B cell (primary cell): ENCODE results near the gene ALX3. TPM values are rescaled to one million over a fixed set of nuclear protein-coding genes. Genes with fewer than 3 reads are reported as not detected.

Experiments used
- ATAC-seq: fragments of 200-7000 bp; cut with Tn5 transposase; one replicate; pipeline ENCODE4 v1.10.0; 2021; ENCODE audit warnings: low read depth, mild to moderate bottlenecking, moderate number of reproducible peaks, moderate library complexity
- CTCF ChIA-PET: fragments of 350-600 bp; sonication (Branson Sonifier 250); formaldehyde crosslinking; loops from one replicate; lab custom pipeline; 2021; ENCODE audit warnings: antibody characterized with exemption, inconsistent platforms; lab: Charles Lee
- POLR2A ChIA-PET: fragments of 350-600 bp; sonication (Branson Sonifier 250); formaldehyde crosslinking; loops from one replicate; lab custom pipeline; 2021; ENCODE audit warnings: antibody characterized with exemption; lab: Charles Lee
- DNase-seq: peaks from one replicate; pipeline ENCODE4 v3.0.0; 2013
- H2AFZ ChIP-seq: 2 replicates; pipeline ENCODE4 v1.6.1; 2012; ENCODE audit warnings: mild to moderate bottlenecking, low read depth, low read length; ENCODE audit not compliant: insufficient read depth, poor library complexity, severe bottlenecking
- H3K27ac ChIP-seq, 2 donors: 1 replicate in 1 of 2; 2 replicates in 1 of 2; pipeline ENCODE4 v1.5.1; 2012 to 2013; ENCODE audit warnings: low read length in 2 of 2, mild to moderate bottlenecking in 2 of 2, moderate library complexity in 1 of 2
- H3K27me3 ChIP-seq, 4 experiments: fragments of 200-600 bp in 1 of 4; sonication (generic) in 1 of 4; replicated peaks in 1 of 4; 1 replicate in 2 of 4; 2 replicates in 2 of 4; pipeline versions ENCODE4 v1.6.1 to v1.7.0; 2013 to 2016; ENCODE audit warnings: low read length in 3 of 4, mild to moderate bottlenecking in 2 of 4, mixed read lengths in 1 of 4, moderate library complexity in 1 of 4; ENCODE audit not compliant: insufficient read depth in 4 of 4, control insufficient read depth in 3 of 4; ENCODE audit errors: control extremely low read depth in 1 of 4
- H3K36me3 ChIP-seq, 2 experiments: replicated peaks in 1 of 2; 1 replicate in 1 of 2; 2 replicates in 1 of 2; pipeline versions ENCODE4 v1.6.1 to v1.7.1; 2013; ENCODE audit warnings: low read length in 1 of 2; ENCODE audit not compliant: insufficient read depth in 2 of 2, control insufficient read depth in 1 of 2; ENCODE audit errors: control extremely low read depth in 1 of 2, extremely low read depth in 1 of 2
- H3K4me1 ChIP-seq, 2 donors: fragments of 200-600 bp in 1 of 2; sonication (generic) in 1 of 2; 1 replicate in 1 of 2; 2 replicates in 1 of 2; pipeline versions ENCODE4 v1.5.1 to v1.6.1; 2013 to 2017; ENCODE audit warnings: low read length in 2 of 2; ENCODE audit not compliant: control insufficient read depth in 2 of 2, insufficient read depth in 2 of 2
- H3K4me2 ChIP-seq: replicated peaks from 2 replicates; pipeline ENCODE3; 2012; ENCODE audit warnings: mild to moderate bottlenecking, low read depth, low read length; ENCODE audit not compliant: poor library complexity, severe bottlenecking
- H3K4me3 ChIP-seq, 5 experiments: fragments of 200-600 bp in 1 of 5; sonication (generic) in 1 of 5; 1 replicate in 3 of 5; 2 replicates in 2 of 5; pipeline versions ENCODE4 v1.5.1 to v1.7.0; 2011 to 2016; ENCODE audit warnings: low read length in 4 of 5, mild to moderate bottlenecking in 4 of 5, low read depth in 2 of 5, control low read depth in 1 of 5, moderate library complexity in 1 of 5; ENCODE audit not compliant: insufficient read depth in 1 of 5; ENCODE audit errors: control extremely low read depth in 1 of 5, extremely low read depth in 1 of 5
- H3K79me2 ChIP-seq: fragments of 200-600 bp; sonication (generic); one replicate; pipeline ENCODE4 v1.6.0; 2016; ENCODE audit warnings: low read length; ENCODE audit not compliant: control insufficient read depth, insufficient read depth
- H3K9ac ChIP-seq: fragments of 200-600 bp; sonication (generic); 2 replicates; pipeline ENCODE4 v1.6.1; 2017; ENCODE audit warnings: mild to moderate bottlenecking, low read length, moderate library complexity
- H3K9me3 ChIP-seq, 3 donors: one replicate each; pipeline versions ENCODE4 v1.6.1 to v1.7.1; 2013; ENCODE audit warnings: low read length in 2 of 3; ENCODE audit not compliant: control insufficient read depth in 2 of 3, insufficient read depth in 1 of 3; ENCODE audit errors: control extremely low read depth in 1 of 3
- H4K20me1 ChIP-seq: 2 replicates; pipeline ENCODE4 v1.6.0; 2012; ENCODE audit warnings: mild to moderate bottlenecking, low read length; ENCODE audit not compliant: insufficient read depth, control insufficient read depth, poor library complexity, severe bottlenecking
- H3K27ac Mint-ChIP-seq: one replicate; pipeline ENCODE4 v1.8.0; 2021; ENCODE audit warnings: mixed read lengths
- H3K27me3 Mint-ChIP-seq: one replicate; pipeline ENCODE4 v1.8.0; 2021; ENCODE audit warnings: mixed read lengths
- H3K4me1 Mint-ChIP-seq: one replicate; pipeline ENCODE4 v1.8.0; 2021; ENCODE audit warnings: mixed read lengths
- H3K4me3 Mint-ChIP-seq: one replicate; pipeline ENCODE4 v1.8.0; 2021; ENCODE audit warnings: mixed read lengths
- H3K9me3 Mint-ChIP-seq: one replicate; pipeline ENCODE4 v1.8.0; 2022; ENCODE audit warnings: mixed read lengths; ENCODE audit not compliant: insufficient read depth
- EZH2 ChIP-seq: IDR thresholded peaks from 2 replicates; pipeline ENCODE4 v1.6.1; 2012; ENCODE audit warnings: borderline replicate concordance, low read depth, mild to moderate bottlenecking, moderate library complexity, low read length; ENCODE audit not compliant: insufficient read depth, poor library complexity, severe bottlenecking
- WGBS: methylation state at CpG from one replicate; pipeline ENCODE4 v1.1.5; 2013; ENCODE audit warnings: missing lambda C conversion rate; ENCODE audit not compliant: insufficient coverage; 5-methylcytosine and 5-hydroxymethylcytosine counted together
- intact Hi-C: fragments of 100-400 bp; cut with micrococcal nuclease; formaldehyde crosslinking; loops from one replicate; pipeline ENCODE4 v1.10.0; 2022
- polyA plus RNA-seq: library from polyadenylated mRNA; depleted of rRNA; stranded (reverse); fragments of >200 nt; gene quantifications from 2 replicates; pipeline ENCODE4 v1.2.3, GENCODE V29; 2012
- total RNA-seq, 2 donors: library from RNA; stranded (reverse); fragments of 120-200 nt in 1 of 2; gene quantifications; 1 replicate in 1 of 2; 2 replicates in 1 of 2; pipeline versions ENCODE4 v1.2.3 to v1.2.4, GENCODE V29; 2013 to 2022
- TF ChIP-seq, protein P1 (sequence below): fragments of 200-600 bp; IDR thresholded peaks from one replicate; pipeline ENCODE4 v1.8.0; 2022; ENCODE audit warnings: antibody characterized with exemption, mild to moderate bottlenecking

Gene ALX3
- total and polyA plus RNA-seq, 2 donors (not counting 1 experiment from before 2014, with no cell fraction given), result not detected

DNA sequence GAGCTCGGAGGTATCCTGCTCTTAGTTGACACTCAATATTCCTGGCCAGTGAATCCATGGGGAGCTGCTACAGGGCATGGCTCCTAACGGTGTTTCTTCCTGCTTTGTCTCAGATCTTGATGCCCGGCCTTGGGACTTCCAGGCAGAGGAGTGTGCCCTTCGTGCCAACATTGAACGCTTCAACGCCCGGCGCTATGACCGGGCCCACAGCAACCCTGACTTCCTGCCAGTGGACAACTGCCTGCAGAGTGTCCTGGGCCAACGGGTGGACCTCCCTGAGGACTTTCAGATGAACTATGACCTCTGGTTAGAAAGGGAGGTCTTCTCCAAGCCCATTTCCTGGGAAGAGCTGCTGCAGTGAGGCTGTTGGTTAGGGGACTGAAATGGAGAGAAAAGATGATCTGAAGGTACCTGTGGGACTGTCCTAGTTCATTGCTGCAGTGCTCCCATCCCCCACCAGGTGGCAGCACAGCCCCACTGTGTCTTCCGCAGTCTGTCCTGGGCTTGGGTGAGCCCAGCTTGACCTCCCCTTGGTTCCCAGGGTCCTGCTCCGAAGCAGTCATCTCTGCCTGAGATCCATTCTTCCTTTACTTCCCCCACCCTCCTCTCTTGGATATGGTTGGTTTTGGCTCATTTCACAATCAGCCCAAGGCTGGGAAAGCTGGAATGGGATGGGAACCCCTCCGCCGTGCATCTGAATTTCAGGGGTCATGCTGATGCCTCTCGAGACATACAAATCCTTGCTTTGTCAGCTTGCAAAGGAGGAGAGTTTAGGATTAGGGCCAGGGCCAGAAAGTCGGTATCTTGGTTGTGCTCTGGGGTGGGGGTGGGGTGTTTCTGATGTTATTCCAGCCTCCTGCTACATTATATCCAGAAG, 16.7 kb downstream of the ALX3 start:
- Histone ChIP-seq H3K9ac (no peak overlapping the region), H3K4me1 (no peaks in the 10 kb centered on the region), H3K27ac (no peak overlapping the region), H3K4me3 (no peak overlapping the region), H2AFZ (no peak overlapping the region), H3K9me3 (no peaks in the 10 kb centered on the region), H3K79me2 (peaks cover 3% of the 10 kb centered on the region), H3K36me3 (peaks cover 2 to 94% of the 10 kb centered on the region in 2 experiments), H3K27me3 (no peaks in the 10 kb centered on the region), H4K20me1 (peaks cover 25% of the 10 kb centered on the region), H3K4me2 (no peak overlapping the region)
- intact Hi-C loops, result loop anchor here (1.0 kb wide), 1 partner anchor 53 kb away; no protein-coding TSS in a partner anchor
- peak; percentile 74 for DNase-seq
- Mint-ChIP-seq H3K4me1 (no peaks in the 10 kb centered on the region), H3K4me3 (no peak overlapping the region), H3K9me3 (no peaks in the 10 kb centered on the region), H3K27ac (peak overlapping the region; percentile 21), H3K27me3 (no peaks in the 10 kb centered on the region)
- peak; percentile 77 for ATAC-seq
- ChIA-PET CTCF (interaction anchor here (0.6 to 6.9 kb wide), 23 partner anchors 9 to 443 kb away, joined by 3 to 93 read pairs (median 4); partner anchors contain the start of gene STRIP1), POLR2A (no interaction called here)
- WGBS, result 88% methylated on average over 14 of the region's 16 CpGs
- no peak for TF ChIP-seq EZH2
- TF ChIP-seq, protein P1, sequence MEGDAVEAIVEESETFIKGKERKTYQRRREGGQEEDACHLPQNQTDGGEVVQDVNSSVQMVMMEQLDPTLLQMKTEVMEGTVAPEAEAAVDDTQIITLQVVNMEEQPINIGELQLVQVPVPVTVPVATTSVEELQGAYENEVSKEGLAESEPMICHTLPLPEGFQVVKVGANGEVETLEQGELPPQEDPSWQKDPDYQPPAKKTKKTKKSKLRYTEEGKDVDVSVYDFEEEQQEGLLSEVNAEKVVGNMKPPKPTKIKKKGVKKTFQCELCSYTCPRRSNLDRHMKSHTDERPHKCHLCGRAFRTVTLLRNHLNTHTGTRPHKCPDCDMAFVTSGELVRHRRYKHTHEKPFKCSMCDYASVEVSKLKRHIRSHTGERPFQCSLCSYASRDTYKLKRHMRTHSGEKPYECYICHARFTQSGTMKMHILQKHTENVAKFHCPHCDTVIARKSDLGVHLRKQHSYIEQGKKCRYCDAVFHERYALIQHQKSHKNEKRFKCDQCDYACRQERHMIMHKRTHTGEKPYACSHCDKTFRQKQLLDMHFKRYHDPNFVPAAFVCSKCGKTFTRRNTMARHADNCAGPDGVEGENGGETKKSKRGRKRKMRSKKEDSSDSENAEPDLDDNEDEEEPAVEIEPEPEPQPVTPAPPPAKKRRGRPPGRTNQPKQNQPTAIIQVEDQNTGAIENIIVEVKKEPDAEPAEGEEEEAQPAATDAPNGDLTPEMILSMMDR, result peak; percentile 97

GRCh38 chr1:110051262-110051648, 19.2 kb downstream of the ALX3 start:
- Mint-ChIP-seq H3K9me3 (no peaks in the 10 kb centered on the region), H3K27me3 (no peaks in the 10 kb centered on the region), H3K27ac (no peak overlapping the region), H3K4me1 (no peaks in the 10 kb centered on the region), H3K4me3 (no peak overlapping the region)
- no CpG with 5 or more reads among the region's 2 CpGs for WGBS
- Histone ChIP-seq H3K4me2 (no peak overlapping the region), H3K9me3 (no peaks in the 10 kb centered on the region), H2AFZ (no peak overlapping the region), H3K4me1 (no peaks in the 10 kb centered on the region), H3K27me3 (no peaks in the 10 kb centered on the region), H3K9ac (no peak overlapping the region), H3K27ac (no peak overlapping the region), H3K79me2 (peaks cover 3% of the 10 kb centered on the region), H3K4me3 (no peak overlapping the region), H4K20me1 (peaks cover 21% of the 10 kb centered on the region), H3K36me3 (peaks cover 4 to 93% of the 10 kb centered on the region in 2 experiments)
- ChIA-PET POLR2A (no interaction called here), CTCF (interaction anchor here (0.9 to 6.9 kb wide), 7 partner anchors 9 to 446 kb away, joined by 3 to 93 read pairs (median 12); partner anchors contain the start of genes AHCYL1 and STRIP1)
- DNase-seq (no peak), ATAC-seq (no peak)
- intact Hi-C loops, result no loop called here
- TF ChIP-seq, protein P1, result no peak
- no peak for TF ChIP-seq EZH2
